ENCODE data around the gene FAM124B.

The FAM124B gene

DNA sequence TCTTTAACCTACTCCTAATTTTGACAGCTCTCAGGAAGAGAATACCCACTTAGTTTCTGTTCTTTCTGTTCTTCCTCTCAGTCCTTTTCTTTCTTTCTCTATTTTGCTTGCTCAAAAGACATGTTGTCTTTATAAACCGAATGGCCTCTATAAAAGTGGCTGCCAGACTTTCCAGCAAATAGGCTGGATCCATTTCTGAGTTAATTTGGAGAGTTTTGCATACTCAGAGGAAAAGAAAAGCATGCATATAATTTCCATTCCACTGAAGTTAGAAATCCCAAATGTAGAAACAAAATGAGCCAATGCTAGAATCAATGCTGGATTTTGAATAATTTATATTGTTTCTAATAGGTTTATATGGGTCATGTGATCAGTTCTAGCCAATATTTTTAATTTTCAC, 65.9 kb downstream of the FAM124B start:
- DNase-seq (ENCODE audit: low spot score), result no peak

DNA sequence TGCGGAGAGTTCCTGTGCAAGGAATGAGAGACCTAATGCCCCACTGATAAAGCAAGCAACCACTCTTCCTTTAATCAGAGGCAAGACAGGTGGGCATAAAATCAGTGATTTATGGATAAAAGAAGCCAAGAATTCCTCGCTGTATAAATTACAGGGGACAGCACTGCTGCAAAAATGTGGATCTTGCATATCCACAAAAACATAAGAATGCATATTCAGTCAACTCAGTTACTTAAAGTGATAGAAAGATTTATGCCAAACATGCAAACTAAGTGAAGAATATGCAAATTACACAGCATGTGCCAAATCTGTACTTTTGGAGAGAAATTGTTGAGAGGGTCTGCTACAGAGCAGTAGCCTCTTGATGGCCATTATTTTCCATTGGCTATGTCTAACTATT, 67.2 kb downstream of the FAM124B start:
- DNase-seq (ENCODE audit: low spot score), result no peak

DNA sequence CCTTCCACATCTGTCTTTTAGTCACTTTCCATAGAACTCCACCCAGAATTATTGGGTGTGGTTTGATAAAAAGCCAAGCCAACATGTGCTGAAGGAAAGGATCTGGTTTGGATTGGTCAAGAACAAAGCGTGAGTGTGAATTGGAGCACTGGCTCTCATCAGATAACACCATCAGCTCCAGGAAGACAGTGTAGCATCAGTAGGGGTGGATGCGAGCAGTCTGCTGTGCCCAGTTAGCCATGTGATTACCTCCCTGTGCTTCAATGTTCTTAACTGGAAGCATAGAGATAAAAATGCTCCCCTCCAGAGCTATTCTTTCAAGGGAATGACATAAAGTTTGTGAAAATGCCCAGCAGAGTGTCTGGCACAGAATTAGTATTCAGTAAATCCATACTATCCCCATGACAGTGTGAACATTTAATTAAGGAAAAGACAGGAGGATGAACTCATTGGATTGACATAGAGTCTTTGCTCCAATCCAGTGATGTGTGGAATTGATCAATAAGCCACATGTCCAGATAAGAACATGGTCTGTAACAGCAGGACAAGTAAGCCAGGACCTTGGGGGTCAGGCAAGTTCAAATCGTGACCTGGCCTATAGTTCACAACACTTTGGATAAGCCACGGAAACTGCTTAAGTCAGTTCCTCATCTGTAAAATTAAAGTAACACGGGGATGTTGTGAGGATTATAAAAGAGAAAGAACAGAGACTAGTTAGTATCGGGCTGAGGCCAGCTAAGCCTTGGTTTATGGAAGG, 68.0 kb downstream of the FAM124B start:
- DNase-seq (ENCODE audit: low spot score), result no peak

DNA sequence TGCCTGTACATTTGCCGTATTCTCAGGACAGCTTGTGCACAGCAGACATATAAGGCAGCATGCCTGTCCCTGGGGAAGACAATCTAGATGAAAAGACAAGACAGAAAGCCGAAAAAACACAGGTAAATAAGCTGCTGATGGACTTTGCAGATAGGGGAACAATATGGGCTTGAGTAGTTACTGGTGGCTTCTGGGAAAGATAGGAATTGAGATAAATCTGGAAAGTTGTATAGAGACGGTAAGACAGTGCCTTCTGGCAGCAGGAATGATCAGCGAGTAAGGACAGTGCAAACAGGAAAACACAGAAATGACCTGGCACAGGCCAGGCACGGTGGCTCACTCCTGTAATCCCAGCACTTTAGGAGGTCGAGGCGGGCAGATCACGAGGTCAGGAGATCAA, 70.2 kb downstream of the FAM124B start:
- no peak for DNase-seq (ENCODE audit: low spot score)

DNA sequence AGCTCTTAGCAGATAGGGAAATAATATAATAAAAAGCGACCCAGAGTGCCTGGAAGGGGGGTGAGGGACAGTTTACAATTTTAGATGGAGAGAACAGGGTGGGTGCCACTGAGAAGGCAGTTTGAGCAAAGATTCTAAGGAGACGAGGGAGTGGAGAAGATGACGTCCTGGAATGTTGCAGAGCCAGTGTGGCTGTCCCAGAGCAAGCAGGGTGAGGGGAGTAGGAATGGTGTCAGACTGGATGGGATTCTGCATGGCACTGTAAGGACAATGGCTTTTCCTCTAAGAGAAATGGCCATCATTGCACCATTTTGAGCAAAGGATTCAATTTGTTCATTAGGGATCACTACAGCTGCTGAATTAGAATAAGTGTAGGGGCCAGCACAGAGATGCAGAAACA, 73.1 kb downstream of the FAM124B start:
- DNase-seq (ENCODE audit: low spot score), result no peak

Measured in HuH-7 (cell line).